ENCODE results near the gene GASK1B. TPM values are rescaled to one million over a fixed set of nuclear protein-coding genes. Genes with fewer than 3 reads are reported as not detected.

GASK1B gene
- total and polyA plus RNA-seq, 2 of the 4 experiments (the other 2 are of a cell fraction): 4.1 to 5.4 TPM

DNA sequence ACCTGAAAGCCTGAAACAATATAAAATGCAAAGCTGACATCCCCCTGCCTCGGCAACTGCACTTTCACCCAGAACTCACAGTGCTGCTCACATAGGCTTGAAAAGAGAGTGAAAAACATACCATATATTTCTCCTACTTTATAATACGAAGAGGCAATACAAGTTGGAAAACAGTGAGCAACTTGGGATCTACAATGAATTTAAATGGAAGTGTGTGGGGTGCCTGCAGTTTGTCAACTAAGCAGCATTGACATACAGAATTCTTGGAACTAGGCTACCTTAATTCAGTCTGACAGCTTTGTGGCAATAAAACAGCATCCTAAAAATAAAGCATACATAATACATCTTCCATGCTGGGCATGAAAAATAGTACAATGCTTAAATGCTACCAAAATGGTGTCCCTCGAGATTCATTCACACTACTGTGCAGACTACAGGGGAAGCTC, 8.0 kb downstream of the GASK1B start:
- H3K27ac ChIP-seq (ENCODE audit: insufficient read depth, low read length): no peak overlapping the region
- no peak overlapping the region for H3K9ac ChIP-seq (ENCODE audit: low read depth, low read length)
- no peak overlapping the region for H4K91ac ChIP-seq (ENCODE audit: insufficient read depth, low read depth, low read length)
- DNase-seq (no peak), ATAC-seq (ENCODE audit: low read depth) (no peak)
- POLR2A ChIA-PET (ENCODE audit: unreplicated experiment): no interaction called here
- no peaks in the 10 kb centered on the region; the same call in 1 of the 2 replicates for H3K9me1 ChIP-seq (ENCODE audit: insufficient read depth, low read length)
- peaks cover 3% of the 10 kb centered on the region; the same call in 1 of the 2 replicates for H3K36me3 ChIP-seq (ENCODE audit: control insufficient read depth, insufficient read depth, low read length)
- no peaks in the 10 kb centered on the region for H3K9me3 ChIP-seq (ENCODE audit: control insufficient read depth, insufficient read depth, low read length)
- H3K14ac ChIP-seq (replicated peaks; ENCODE audit: low read depth, low read length): no peak overlapping the region
- no peak overlapping the region for H2AFZ ChIP-seq (replicated peaks; ENCODE audit: low read length, poor library complexity)
- WGBS, 2 experiments (ENCODE audit: extremely low coverage in 2 of 2, insufficient read length in 1 of 2): 100% methylated on average over 1 of the region's 3 CpGs; no CpG with 5 or more reads in 1 of the 2 experiments
- BruUV-seq (replicated peaks): no TSS peak
- H2AK5ac ChIP-seq (ENCODE audit: low read depth, low read length): no peak overlapping the region
- no peak overlapping the region for H2BK20ac ChIP-seq (ENCODE audit: low read depth, low read length)
- H3K4ac ChIP-seq (ENCODE audit: low read depth, low read length): no peak overlapping the region
- H3K18ac ChIP-seq (ENCODE audit: low read depth, low read length): no peak overlapping the region
- intact Hi-C loops (cut with micrococcal nuclease) (no loop called here), dilution Hi-C loops (cut with HindIII; ENCODE audit: low sequenced_read_pairs, unreplicated experiment) (no loop called here), in situ Hi-C loops (cut with MboI; ENCODE audit: low sequenced_read_pairs) (loop anchor here (5.0 kb wide), 1 partner anchor 172 kb away; no protein-coding TSS in a partner anchor)
- no peak overlapping the region for H3K4me2 ChIP-seq (ENCODE audit: low read depth, low read length)
- H3K4me3 ChIP-seq (ENCODE audit: insufficient read depth, low read depth, low read length): no peak overlapping the region
- no peak overlapping the region for H4K5ac ChIP-seq (ENCODE audit: low read depth, low read length)
- no peak overlapping the region for H2BK15ac ChIP-seq (ENCODE audit: low read depth, low read length)
- H2BK5ac ChIP-seq (ENCODE audit: low read depth, low read length, poor library complexity, severe bottlenecking): no peak overlapping the region
- H3K27me3 ChIP-seq (ENCODE audit: control insufficient read depth, insufficient read depth, low read length): no peaks in the 10 kb centered on the region
- H4K8ac ChIP-seq (ENCODE audit: low read depth in 2 of 2, low read length in 2 of 2): 0 out of 4 replicates have a peak overlapping the region, but pooled peaks of 1 of the 2 experiments have one; percentile 9
- H3K23ac ChIP-seq (ENCODE audit: low read depth, low read length): no peak overlapping the region
- no peak overlapping the region for H2BK120ac ChIP-seq (ENCODE audit: low read depth, low read length)
- CTCF ChIA-PET: no interaction called here
- no peak overlapping the region for H3K56ac ChIP-seq (ENCODE audit: extremely low read depth, insufficient read depth, low read length)
- TF ChIP-seq BHLHE40 (IDR thresholded peaks at IDR 0.05; ENCODE audit: low read depth, low read length): no peak
- TF ChIP-seq, protein P1, sequence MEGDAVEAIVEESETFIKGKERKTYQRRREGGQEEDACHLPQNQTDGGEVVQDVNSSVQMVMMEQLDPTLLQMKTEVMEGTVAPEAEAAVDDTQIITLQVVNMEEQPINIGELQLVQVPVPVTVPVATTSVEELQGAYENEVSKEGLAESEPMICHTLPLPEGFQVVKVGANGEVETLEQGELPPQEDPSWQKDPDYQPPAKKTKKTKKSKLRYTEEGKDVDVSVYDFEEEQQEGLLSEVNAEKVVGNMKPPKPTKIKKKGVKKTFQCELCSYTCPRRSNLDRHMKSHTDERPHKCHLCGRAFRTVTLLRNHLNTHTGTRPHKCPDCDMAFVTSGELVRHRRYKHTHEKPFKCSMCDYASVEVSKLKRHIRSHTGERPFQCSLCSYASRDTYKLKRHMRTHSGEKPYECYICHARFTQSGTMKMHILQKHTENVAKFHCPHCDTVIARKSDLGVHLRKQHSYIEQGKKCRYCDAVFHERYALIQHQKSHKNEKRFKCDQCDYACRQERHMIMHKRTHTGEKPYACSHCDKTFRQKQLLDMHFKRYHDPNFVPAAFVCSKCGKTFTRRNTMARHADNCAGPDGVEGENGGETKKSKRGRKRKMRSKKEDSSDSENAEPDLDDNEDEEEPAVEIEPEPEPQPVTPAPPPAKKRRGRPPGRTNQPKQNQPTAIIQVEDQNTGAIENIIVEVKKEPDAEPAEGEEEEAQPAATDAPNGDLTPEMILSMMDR (conservative IDR thresholded peaks at IDR 0.05; ENCODE audit: low read depth, low read length): no peak
- TF ChIP-seq MAFK (IDR thresholded peaks at IDR 0.05; ENCODE audit: low read depth, low read length): no peak
- no peak for TF ChIP-seq NFE2L2 (IDR thresholded peaks at IDR 0.05; ENCODE audit: low read depth, low read length)
- no peak for TF ChIP-seq SMC3 (IDR thresholded peaks at IDR 0.05; ENCODE audit: low read depth, low read length)
- TF ChIP-seq, protein P2, sequence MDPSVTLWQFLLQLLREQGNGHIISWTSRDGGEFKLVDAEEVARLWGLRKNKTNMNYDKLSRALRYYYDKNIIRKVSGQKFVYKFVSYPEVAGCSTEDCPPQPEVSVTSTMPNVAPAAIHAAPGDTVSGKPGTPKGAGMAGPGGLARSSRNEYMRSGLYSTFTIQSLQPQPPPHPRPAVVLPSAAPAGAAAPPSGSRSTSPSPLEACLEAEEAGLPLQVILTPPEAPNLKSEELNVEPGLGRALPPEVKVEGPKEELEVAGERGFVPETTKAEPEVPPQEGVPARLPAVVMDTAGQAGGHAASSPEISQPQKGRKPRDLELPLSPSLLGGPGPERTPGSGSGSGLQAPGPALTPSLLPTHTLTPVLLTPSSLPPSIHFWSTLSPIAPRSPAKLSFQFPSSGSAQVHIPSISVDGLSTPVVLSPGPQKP (IDR thresholded peaks at IDR 0.05; ENCODE audit: borderline replicate concordance, low read depth, low read length): no peak
- no peak for TF ChIP-seq CHD1 (IDR thresholded peaks at IDR 0.05; ENCODE audit: low read depth, low read length)
- TF ChIP-seq RFX5 (IDR thresholded peaks at IDR 0.05; ENCODE audit: low read depth, low read length): no peak
- no peak for TF ChIP-seq MAZ (IDR thresholded peaks at IDR 0.05; ENCODE audit: borderline replicate concordance, low read depth, low read length)
- no peak for TF ChIP-seq FOS (IDR thresholded peaks at IDR 0.05; ENCODE audit: low read depth, low read length)
- TF ChIP-seq RAD21 (IDR thresholded peaks at IDR 0.05; ENCODE audit: low read length): no peak
- no peak for TF ChIP-seq MXI1 (IDR thresholded peaks at IDR 0.05; ENCODE audit: borderline replicate concordance, low read depth, low read length)
- TF ChIP-seq, protein P3, sequence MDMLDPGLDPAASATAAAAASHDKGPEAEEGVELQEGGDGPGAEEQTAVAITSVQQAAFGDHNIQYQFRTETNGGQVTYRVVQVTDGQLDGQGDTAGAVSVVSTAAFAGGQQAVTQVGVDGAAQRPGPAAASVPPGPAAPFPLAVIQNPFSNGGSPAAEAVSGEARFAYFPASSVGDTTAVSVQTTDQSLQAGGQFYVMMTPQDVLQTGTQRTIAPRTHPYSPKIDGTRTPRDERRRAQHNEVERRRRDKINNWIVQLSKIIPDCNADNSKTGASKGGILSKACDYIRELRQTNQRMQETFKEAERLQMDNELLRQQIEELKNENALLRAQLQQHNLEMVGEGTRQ (IDR thresholded peaks at IDR 0.05; ENCODE audit: low read depth, low read length): no peak
- TF ChIP-seq POLR2A (IDR thresholded peaks at IDR 0.05; ENCODE audit: low read depth, low read length): no peak
- H3K4me1 ChIP-seq (ENCODE audit: control insufficient read depth, insufficient read depth, low read length): peaks cover 3% of the 10 kb centered on the region
- no peaks in the 10 kb centered on the region for H3K79me1 ChIP-seq (ENCODE audit: low read depth in 1 of 2, low read length in 2 of 2)
- no peak overlapping the region for H2AK9ac ChIP-seq (replicated peaks; ENCODE audit: low read depth, low read length, poor library complexity)
- H4K20me1 ChIP-seq (ENCODE audit: insufficient read depth, low read length): no peaks in the 10 kb centered on the region
